Measurements from ENCODE around the gene DPYSL3. TPM values are rescaled to one million over a fixed set of nuclear protein-coding genes. Genes with fewer than 3 reads are reported as not detected.

Gene DPYSL3
- total RNA-seq, 2 experiments from 2014 or later: 0.13 to 0.38 TPM

GRCh38 chr5:147340941-147341340, 168.9 kb downstream of the DPYSL3 start:
- intact Hi-C loops (cut with micrococcal nuclease): no loop called here
- Mint-ChIP-seq H3K4me1 (ENCODE audit: low read depth) (no peaks in the 10 kb centered on the region), H3K9me3 (peaks cover 2% of the 10 kb centered on the region), H3K27ac (no peak overlapping the region), H3K36me3 (ENCODE audit: low read depth) (no peaks in the 10 kb centered on the region), H3K4me3 (no peak overlapping the region), H3K27me3 (no peaks in the 10 kb centered on the region)
- ATAC-seq: no peak
- no peak for DNase-seq
- no peak for TF ChIP-seq CTCF (IDR thresholded peaks at IDR 0.05)
- POLR2A ChIA-PET: no interaction called here
- CTCF ChIA-PET: no interaction called here
